ENCODE results near the gene KLHL1. TPM values are rescaled to one million over a fixed set of nuclear protein-coding genes. Genes with fewer than 3 reads are reported as not detected.

Gene KLHL1
- total and polyA plus RNA-seq, 5 experiments from 2014 or later: not detected

GRCh38 chr13:69690999-69691398 lies 417.3 kb downstream of the KLHL1 start:
- ATAC-seq: no peak
- Mint-ChIP-seq H3K4me3 (no peak overlapping the region), H3K27me3 (no peaks in the 10 kb centered on the region), H3K36me3 (no peaks in the 10 kb centered on the region), H3K4me1 (no peaks in the 10 kb centered on the region), H3K9me3 (peaks cover 0 to 12% (median 0%) of the 10 kb centered on the region in 9 donors), H3K27ac (no peak overlapping the region)
- no peak for DNase-seq
- POLR2A ChIA-PET: no interaction called here

GRCh38 chr13:69683921-69684686 lies 424.1 kb downstream of the KLHL1 start:
- no peak overlapping the region for H3K4me3 Mint-ChIP-seq
- H3K27me3 Mint-ChIP-seq: no peaks in the 10 kb centered on the region
- ATAC-seq (no peak), DNase-seq (no peak)
- peaks cover 0 to 11% (median 3%) of the 10 kb centered on the region in 9 donors for H3K9me3 Mint-ChIP-seq
- H3K27ac Mint-ChIP-seq: no peak overlapping the region
- H3K36me3 Mint-ChIP-seq: no peaks in the 10 kb centered on the region
- no peaks in the 10 kb centered on the region for H3K4me1 Mint-ChIP-seq
- POLR2A ChIA-PET: no interaction called here

DNA sequence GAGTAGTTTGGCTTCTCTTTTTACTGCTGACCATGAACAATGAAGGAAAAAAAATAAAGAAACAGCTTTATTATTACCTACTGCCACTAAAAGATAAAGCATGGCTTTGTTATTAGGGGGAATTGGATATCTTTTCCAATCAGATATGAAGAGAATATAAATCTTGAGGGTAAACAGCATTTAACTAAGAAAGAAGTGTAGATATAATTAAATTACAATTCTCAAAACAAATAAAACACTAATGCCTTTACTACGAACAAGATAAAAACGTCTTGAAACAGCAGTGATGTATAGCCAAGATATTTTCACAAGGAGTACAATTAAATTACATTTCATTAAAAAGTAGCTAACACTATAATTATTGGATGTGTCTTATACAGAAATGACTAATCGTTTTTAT lies 426.5 kb downstream of the KLHL1 start:
- Mint-ChIP-seq H3K27me3 (no peaks in the 10 kb centered on the region), H3K36me3 (no peaks in the 10 kb centered on the region), H3K4me3 (no peak overlapping the region), H3K4me1 (no peaks in the 10 kb centered on the region), H3K27ac (no peak overlapping the region), H3K9me3 (peaks cover 0 to 12% (median 8%) of the 10 kb centered on the region in 9 donors)
- POLR2A ChIA-PET: no interaction called here
- ATAC-seq (no peak), DNase-seq (no peak)

GRCh38 chr13:69677343-69677742 lies 430.9 kb downstream of the KLHL1 start:
- POLR2A ChIA-PET: no interaction called here
- Mint-ChIP-seq H3K36me3 (peaks cover 0 to 4% (median 0%) of the 10 kb centered on the region in 3 donors), H3K9me3 (peaks cover 0 to 21% (median 10%) of the 10 kb centered on the region in 9 donors), H3K4me1 (no peaks in the 10 kb centered on the region), H3K27me3 (no peaks in the 10 kb centered on the region), H3K27ac (no peak overlapping the region), H3K4me3 (no peak overlapping the region)
- no peak for DNase-seq
- ATAC-seq: no peak

GRCh38 chr13:69676286-69676685 lies 432.0 kb downstream of the KLHL1 start:
- no peak overlapping the region for H3K27ac Mint-ChIP-seq
- no peaks in the 10 kb centered on the region for H3K4me1 Mint-ChIP-seq
- DNase-seq (no peak), ATAC-seq (no peak)
- H3K9me3 Mint-ChIP-seq: peaks cover 0 to 21% (median 10%) of the 10 kb centered on the region in 9 donors
- H3K36me3 Mint-ChIP-seq: peaks cover 0 to 4% (median 0%) of the 10 kb centered on the region in 3 donors
- no peak overlapping the region for H3K4me3 Mint-ChIP-seq
- POLR2A ChIA-PET: no interaction called here
- no peaks in the 10 kb centered on the region for H3K27me3 Mint-ChIP-seq

DNA sequence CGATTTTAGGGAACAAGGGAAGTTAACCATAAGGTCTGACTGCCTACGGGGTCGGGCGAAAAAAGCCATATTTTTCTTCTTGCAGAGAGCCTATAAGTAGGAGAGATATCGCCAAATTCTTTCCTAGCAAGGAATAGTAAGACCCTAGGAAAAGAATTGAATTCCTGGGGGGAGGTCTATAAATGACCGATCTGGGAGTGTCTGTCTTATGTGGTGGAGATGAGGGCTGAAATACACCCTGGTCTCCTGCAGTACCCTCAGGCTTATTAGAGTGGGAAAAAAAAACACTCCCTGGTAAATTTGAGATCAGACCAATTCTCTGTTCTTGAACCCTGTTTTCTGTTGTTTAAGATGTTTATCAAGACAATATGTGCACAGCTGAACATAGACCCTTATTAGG lies 448.1 kb downstream of the KLHL1 start:
- Mint-ChIP-seq H3K27ac (no peak overlapping the region), H3K4me3 (no peak overlapping the region), H3K4me1 (no peaks in the 10 kb centered on the region), H3K9me3 (peaks cover 14 to 48% (median 30%) of the 10 kb centered on the region in 9 donors), H3K36me3 (peaks cover 0 to 10% (median 0%) of the 10 kb centered on the region in 3 donors), H3K27me3 (no peaks in the 10 kb centered on the region)
- DNase-seq (no peak), ATAC-seq (no peak)
- POLR2A ChIA-PET: no interaction called here

DNA sequence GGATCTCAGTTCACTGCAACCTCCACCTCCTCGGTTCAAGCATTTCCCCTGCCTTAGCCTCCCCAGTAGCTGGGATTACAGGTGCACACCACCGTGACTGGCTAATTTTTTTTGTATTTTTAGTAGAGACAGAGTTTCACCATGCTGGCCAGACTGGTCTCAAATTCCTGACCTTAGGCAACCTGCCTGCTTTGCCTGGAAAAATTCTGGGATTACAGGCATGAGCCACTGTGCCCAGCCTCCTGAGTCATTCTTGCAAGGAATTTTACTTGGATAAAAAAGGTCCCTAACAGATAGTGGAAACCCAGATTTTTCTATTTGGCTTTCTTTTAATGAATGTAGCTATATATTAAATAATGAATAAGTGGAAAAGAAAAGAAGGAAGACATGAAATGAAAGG lies 450.6 kb downstream of the KLHL1 start:
- Mint-ChIP-seq H3K27me3 (no peaks in the 10 kb centered on the region), H3K4me3 (no peak overlapping the region), H3K27ac (no peak overlapping the region), H3K4me1 (no peaks in the 10 kb centered on the region), H3K36me3 (peaks cover 0 to 10% (median 0%) of the 10 kb centered on the region in 3 donors), H3K9me3 (peaks cover 14 to 44% (median 26%) of the 10 kb centered on the region in 9 donors)
- ATAC-seq (no peak), DNase-seq (no peak)
- POLR2A ChIA-PET: no interaction called here

- POLR2A ChIA-PET: no interaction called here
- DNase-seq (no peak), ATAC-seq (no peak)
- Mint-ChIP-seq H3K4me3 (no peak overlapping the region), H3K9me3 (peaks cover 0 to 27% (median 17%) of the 10 kb centered on the region in 9 donors), H3K36me3 (no peaks in the 10 kb centered on the region), H3K27me3 (no peaks in the 10 kb centered on the region), H3K4me1 (no peaks in the 10 kb centered on the region), H3K27ac (no peak overlapping the region)
These were observed 453.9 kb downstream of the KLHL1 start for GRCh38 chr13:69654392-69654791.

Other genes with a start within 250 kb of the KLHL1 start
- gene ATXN8OS, start 626 bp downstream of the KLHL1 start, total RNA-seq: not detected
- not detected for gene ATXN8OS, start 626 bp downstream of the KLHL1 start, polyA plus RNA-seq